Glomerular endothelial cell (primary cell): Measurements from ENCODE around the gene SPDYE2B. TPM values are rescaled to one million over a fixed set of nuclear protein-coding genes. Genes with fewer than 3 reads are reported as not detected.
"Not testable (repeated sequence)": the region's sequence is repeated elsewhere in the genome, so short reads cannot be mapped to it uniquely, and the experiment has no call there.

Experiments used
- DNase-seq: peaks from one replicate; pipeline ENCODE4 v3.0.0-alpha.2; 2011; ENCODE audit warnings: low read depth, low spot score; ENCODE audit errors: extremely low read depth
- total RNA-seq: library from RNA; depleted of rRNA; stranded (reverse); fragments of >200 nt; gene quantifications from 2 replicates; pipeline ENCODE4 v1.2.3, GENCODE V29; 2015

Gene SPDYE2B
- not detected in 2 replicates for total RNA-seq

- not testable (repeated sequence) for DNase-seq
These were observed at the start of gene SPDYE2B for GRCh38 chr7:102649924-102650323. TSS of gene SPDYE2B (plus strand) at chr7:102650319. CDS start at chr7:102652349, 2,030 bp downstream.

DNA sequence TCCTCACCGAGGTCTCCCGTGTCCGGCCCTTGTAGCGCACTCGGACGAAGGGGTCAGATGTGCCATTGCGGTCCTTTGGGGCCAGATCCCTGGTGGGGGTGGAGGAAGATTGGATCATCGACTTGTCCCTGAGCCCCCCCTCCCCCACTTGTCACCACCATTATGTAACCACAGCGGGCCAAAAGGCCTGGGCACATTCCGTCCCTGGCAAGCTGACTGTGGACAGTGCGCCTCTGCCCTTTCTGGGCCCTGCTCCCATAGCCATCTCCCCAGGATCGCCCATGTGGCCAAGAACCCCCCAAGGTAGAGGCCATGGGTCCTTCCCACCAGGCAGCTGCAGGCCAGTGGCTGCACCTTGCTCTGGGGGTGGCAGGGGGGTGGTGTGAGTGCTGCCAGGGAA is 47.8 kb upstream of the SPDYE2B start:
- DNase-seq, result not testable (repeated sequence)

DNA sequence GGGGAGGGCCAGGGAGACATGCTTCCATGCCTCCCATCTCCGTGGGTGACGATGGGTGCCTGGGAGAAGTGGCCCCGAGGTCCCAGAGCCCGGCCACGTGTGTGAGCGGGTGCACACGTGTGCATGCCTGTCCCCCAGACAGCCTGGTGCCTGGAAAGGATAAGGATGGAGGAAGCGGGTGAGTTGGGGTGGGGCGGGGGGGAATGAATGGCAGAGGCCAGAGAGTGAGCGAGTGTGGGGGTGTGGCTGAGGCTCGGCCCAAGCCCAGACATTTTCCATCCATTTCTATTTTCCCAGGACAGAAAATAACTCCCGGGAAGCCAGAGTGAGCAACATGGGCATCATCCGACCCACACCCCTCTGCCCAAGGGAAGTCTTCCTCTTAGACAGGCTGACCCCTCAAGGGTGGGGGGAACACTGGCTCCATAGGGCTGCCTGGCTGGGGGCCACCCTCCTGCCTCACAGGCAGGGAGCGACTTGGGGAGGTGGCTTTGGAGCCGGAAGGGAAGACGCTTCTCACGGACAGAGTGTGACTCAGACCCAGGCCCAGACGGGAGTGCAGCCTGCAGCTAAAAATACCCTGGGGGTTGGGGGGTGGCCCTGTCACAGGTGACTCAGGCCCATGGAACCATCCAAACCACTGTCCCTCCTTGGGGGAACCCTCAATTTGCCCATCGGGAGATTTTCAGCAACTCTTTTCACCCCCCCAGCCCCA is 45.5 kb upstream of the SPDYE2B start:
- not testable (repeated sequence) for DNase-seq

DNA sequence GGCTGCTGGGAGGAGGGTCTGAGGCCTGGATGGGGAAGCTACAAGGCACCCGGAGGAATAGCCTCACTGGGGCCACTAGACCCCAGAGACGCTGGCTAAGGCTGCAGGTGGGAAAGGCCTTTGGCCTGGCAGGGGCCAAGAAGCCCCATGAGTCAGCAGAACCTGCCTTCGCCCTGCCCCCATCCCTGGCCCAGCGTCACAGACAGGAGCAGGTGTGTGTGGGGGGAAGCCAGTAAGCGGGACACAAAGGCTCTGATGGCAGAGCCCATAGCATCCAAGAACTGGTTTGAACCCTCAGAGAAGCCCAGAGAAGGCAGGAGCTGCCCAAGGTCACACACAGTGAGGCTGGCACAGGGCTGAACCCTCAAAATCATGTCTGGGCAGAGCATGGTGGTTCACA is 43.3 kb upstream of the SPDYE2B start:
- DNase-seq, result not testable (repeated sequence)

DNA sequence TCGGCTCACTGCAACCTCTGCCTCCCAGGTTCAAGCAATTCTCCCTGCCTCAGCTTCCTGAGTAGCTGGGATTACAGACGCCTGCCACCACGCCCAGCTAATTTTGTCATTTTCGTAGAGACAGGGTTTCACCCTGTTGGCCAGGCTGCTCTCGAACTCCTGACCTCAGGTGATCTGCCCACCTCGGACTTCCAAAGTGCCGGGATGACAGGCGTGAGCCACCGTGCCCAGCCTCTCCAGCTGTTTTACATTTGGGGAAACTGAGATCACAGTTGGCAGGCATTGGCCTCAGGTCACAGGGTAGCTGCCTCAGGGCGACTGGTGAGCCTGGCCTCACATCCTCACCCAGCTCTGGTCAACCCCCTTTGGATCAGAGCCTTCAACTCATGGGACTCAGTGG is 40.4 kb upstream of the SPDYE2B start:
- DNase-seq, result not testable (repeated sequence)

DNA sequence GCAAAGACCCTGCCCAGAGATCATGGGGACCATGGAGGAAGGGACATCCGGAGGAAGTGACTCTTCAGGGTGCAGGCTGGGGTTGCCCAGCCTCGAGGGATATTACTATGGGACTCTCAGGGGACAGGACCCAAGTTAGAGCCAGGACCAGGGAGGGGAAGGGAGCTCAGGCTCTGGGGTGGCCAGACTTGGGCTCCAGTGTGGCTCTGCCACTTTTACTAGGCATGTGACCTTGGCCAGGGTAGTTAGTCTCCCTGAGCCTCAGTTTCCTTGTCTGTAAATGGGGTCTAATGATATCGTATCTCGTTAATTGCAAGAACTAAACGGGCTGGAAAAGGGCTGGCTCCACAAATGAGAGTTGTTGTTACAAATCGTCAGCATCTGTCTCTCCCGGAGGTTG is 39.7 kb upstream of the SPDYE2B start:
- DNase-seq, result not testable (repeated sequence)

GRCh38 chr7:102611013-102611674 is 39.0 kb upstream of the SPDYE2B start:
- DNase-seq, result not testable (repeated sequence)

DNA sequence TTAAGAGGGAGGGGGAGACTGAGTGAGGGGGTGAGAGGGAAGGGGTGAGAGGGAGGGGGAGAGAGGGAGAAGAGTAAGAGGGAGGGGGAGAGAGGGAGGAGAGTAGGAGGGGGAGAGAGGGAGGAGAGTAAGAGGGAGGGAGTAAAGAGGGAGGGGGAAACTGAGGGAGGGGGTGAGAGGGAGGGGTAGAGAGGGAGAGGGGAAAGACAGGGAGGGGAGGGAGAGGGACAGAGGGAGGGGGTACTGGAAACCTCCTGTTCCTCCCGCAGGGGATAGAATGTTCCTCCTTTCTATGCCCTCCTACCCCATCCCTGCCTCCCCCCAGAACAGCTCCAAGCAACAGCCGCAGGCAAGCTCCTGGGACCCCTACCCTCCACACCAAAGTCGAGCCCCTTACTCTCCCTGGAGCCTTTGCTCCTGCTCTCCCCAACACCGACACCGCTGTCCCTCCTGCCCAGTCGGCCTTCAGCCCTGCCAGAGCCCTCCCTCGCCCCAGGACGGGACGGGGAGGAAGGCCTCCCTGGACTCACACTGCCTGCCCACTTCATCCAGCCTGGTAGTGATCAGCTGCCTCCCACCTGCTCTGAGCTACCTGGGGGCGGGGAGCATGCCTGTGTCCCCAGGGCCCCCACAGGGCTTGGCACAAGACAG is 38.3 kb upstream of the SPDYE2B start:
- not testable (repeated sequence) for DNase-seq

DNA sequence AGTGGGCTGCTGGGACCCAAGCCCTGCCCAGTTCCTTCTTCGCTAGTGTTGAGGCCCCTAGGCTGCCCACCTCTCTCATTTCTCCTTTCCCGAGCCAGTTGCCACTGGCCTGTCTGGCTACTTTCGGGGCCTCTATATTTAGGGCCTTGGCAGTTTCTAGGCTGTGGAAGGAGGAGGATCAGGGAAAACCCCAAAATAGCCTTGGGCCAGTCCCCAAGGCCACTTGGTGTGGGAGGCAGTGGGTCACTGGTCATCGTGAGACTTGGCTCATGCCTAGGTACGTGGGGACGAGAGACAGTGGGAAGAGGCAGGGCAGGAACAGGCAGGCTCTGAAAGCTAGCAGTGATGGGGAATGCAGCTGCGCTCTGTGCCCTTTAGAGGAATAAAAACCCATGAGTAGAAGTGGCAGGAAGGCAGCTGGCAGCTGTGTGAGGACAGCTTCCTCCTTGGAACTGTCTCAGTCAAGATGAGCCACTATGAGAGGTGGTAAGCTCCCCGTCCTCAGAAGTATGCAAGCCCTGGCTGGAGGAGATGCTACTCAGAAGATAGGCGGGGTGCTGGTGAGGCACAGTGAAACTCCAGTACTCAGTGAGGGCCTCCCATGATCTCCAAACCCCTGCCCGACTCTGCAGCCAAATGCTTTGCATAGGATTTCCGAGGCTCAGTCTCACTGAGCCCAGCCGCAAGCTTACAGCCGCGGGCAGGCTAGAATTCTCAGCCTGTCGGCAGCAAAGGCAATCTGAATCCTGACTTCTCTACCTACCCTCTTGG is 36.4 kb upstream of the SPDYE2B start:
- not testable (repeated sequence) for DNase-seq

DNA sequence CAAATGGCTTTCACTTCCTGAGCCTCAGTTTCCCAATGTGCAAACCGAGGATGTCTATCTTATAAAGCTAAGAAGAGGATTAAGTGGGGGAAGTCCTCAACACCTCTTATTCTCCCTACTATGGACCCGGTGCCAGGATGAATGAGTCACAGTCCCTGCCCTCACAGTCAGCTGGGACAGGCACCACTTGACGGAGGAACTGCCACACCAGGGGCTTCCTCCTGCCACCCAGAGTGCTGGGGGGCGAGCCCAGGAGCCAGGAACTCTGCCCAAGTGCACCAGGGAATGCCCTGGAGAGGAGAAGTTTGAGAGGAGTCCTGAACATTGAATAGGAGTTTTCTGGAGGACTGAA is 35.8 kb upstream of the SPDYE2B start:
- DNase-seq, result not testable (repeated sequence)

DNA sequence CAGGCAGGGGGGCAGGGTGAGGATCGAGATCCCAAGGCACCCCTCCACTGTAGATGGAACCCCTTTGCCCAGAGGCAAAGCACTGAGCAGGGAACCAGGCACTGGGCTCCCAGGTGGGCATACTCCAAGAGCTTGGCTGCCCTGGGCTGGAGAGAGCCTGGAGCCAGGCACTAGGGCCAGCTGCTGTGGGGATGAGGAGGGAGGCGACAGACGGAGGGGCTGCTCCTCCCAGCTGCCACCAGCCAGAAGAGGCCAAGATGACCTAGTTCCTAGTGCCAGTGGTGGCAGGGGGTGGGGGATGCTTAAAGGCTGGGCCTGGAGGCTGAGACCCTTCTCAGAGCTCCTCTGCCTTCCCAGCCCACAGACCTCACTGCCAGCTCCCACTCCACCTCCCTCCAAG is 35.2 kb upstream of the SPDYE2B start:
- not testable (repeated sequence) for DNase-seq

DNA sequence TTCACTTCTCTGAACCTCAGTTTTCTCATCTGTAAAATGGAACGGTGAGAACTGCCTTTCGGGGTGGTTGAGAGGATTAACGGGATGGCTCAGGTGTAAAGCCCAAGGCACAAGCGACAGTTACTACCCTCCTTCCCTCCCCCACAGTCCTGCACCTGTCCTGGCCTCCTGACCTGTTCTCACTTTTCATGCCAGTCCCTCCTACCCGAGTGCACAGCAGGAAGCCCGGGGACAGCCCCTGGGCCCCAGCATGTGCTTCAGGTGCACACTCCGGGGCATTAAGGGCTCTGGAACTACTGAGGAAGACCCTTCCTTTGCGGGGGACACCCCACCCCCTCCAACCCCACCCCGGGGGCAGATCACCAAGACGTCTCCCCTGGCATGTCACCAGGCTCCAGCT is 34.2 kb upstream of the SPDYE2B start:
- DNase-seq, result not testable (repeated sequence)

- not testable (repeated sequence) for DNase-seq
These were observed 33.5 kb upstream of the SPDYE2B start, which contains the start of gene RASA4 for GRCh38 chr7:102616507-102617125. TSS of gene RASA4 (minus strand) at chr7:102616756. CDS start at chr7:102616689, 67 bp downstream.

- not testable (repeated sequence) for DNase-seq
These were observed 32.0 kb upstream of the SPDYE2B start for GRCh38 chr7:102618122-102618521.

DNA sequence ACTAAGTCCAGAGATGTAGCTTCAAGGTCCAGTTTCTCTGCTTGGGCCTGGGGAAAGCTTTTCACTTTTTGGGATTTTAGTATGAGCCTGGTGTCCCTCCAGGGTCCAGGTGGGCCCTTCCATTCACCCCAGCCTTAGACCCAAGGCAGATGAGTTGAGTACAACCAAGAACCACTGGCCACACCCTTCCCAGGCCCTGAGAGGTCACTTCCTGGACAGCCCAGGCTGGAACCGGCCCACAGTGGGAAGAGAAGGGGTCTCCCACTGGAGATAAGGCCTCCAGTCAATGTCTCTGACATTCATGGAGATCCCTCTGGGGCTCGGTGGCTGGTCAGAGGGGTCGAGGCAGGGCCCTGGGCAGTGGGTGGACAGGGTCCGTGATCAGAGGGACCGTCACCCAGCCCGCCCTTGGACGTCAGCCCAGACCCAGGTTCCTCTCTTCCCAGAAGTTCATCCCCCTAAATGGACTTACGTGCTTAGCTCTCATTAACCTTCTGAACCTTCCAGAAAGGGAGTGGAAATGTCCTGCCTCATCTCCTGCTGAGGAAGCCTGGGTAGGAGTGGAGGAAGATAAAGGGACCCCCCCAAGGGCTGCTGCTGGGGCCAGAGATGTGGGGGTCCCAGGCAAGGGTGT is 22.7 kb upstream of the SPDYE2B start:
- not testable (repeated sequence) for DNase-seq

DNA sequence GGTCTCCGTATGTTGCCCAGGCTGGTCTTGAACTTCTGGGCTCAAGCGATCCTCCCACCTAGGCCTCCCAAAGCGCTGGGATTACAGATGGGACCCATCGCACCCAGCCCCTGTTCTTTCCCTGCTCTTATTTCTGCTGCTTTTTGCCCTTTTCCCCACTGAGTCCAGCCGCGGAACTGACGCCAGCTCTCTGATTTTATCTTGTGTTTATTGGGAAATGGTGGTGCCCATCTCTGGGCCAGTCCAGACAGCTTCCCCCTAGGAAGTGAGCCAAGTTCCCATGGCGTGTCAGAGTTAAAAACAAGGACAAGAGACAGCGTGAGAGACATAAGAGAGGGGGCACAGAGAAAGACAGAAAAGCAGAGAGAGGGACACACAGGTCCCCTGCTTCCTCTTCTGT is 19.5 kb upstream of the SPDYE2B start:
- not testable (repeated sequence) for DNase-seq

DNA sequence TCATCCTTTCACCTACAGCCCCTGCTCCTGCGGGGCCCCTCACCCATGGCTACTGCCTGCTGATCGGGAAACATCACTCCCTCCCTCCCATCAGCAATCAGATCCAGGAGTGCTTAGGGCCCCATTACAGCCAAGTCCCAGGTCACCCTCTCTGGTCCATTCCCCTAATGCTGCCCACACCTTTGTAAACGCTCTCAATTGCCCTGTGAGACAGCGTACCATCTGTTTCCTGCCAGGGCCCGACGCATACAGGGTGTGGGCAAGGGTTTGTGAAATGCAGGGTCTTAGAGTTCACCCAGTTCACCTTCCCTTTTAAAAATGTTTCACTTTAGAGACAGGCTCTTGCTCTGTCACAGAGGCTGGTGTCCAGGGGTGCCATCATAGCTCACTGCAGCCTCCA is 15.8 kb upstream of the SPDYE2B start:
- DNase-seq, result not testable (repeated sequence)

GRCh38 chr7:102635354-102635753 is 14.8 kb upstream of the SPDYE2B start:
- DNase-seq, result not testable (repeated sequence)

GRCh38 chr7:102636956-102637355 is 13.2 kb upstream of the SPDYE2B start:
- DNase-seq, result not testable (repeated sequence)

DNA sequence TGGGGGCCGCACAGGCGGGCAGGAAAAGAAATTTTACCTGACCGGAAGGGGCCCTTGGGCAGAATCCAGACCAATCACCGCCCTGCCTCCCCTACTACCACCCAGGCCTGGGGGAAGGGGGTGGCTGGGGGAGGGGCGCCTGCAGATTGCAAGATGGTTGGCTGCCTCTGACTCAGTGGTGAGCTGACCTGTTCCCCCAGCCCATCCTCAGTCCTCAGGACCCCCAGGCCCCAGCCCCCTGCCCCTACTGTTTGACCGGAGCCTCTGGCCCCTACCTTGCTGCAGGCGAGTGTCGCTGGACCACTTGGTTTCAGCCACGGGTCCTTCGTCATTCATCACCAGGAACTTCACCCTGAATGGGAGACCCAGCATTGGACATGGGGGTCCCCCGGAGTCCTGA is 11.3 kb upstream of the SPDYE2B start:
- DNase-seq, result not testable (repeated sequence)
